Tongue (tissue), 2 donors: Measurements from ENCODE around the gene ZNF101. TPM values are rescaled to one million over a fixed set of nuclear protein-coding genes. Genes with fewer than 3 reads are reported as not detected.
"Not testable (repeated sequence)": the region's sequence is repeated elsewhere in the genome, so short reads cannot be mapped to it uniquely, and the experiment has no call there.

Source experiments
- DNase-seq: peaks from one replicate; pipeline ENCODE4 v3.0.0-alpha.2; 2015
- total RNA-seq: library from RNA; depleted of rRNA; stranded (reverse); fragments of >200 nt; gene quantifications from one replicate; pipeline ENCODE4 v1.2.3, GENCODE V29; 2014

The ZNF101 gene
- total RNA-seq, 1 donor from 2014 or later: 7.0 TPM

- no peak for DNase-seq
Observed at GRCh38 chr19:19661675-19662251, 6.9 kb upstream of the ZNF101 start.

- no peak for DNase-seq
Observed at GRCh38 chr19:19662344-19662743, 6.3 kb upstream of the ZNF101 start.

GRCh38 chr19:19662871-19663255 is 5.8 kb upstream of the ZNF101 start:
- DNase-seq: no peak

GRCh38 chr19:19663256-19664120 is 5.2 kb upstream of the ZNF101 start, which contains the start of gene ATP13A1:
Gene ATP13A1 (minus strand): TSS chr19:19663676. CDS start chr19:19663666, 10 bp downstream.
- DNase-seq: peak; percentile 98

- not testable (repeated sequence) for DNase-seq
Observed at GRCh38 chr19:19665420-19665948, 3.2 kb upstream of the ZNF101 start.

GRCh38 chr19:19670070-19670551 is 1.5 kb downstream of the ZNF101 start:
- no peak for DNase-seq

GRCh38 chr19:19672816-19673215 is 4.2 kb downstream of the ZNF101 start:
- no peak for DNase-seq

GRCh38 chr19:19674315-19674714 is 5.7 kb downstream of the ZNF101 start:
- no peak for DNase-seq

GRCh38 chr19:19677579-19677978 is 8.9 kb downstream of the ZNF101 start:
- no peak for DNase-seq

- DNase-seq: no peak
Observed at GRCh38 chr19:19679176-19680073, 10.8 kb downstream of the ZNF101 start.

GRCh38 chr19:19686119-19686518 is 17.5 kb downstream of the ZNF101 start:
- not testable (repeated sequence) for DNase-seq

- no peak for DNase-seq
Observed at GRCh38 chr19:19686580-19686979, 17.9 kb downstream of the ZNF101 start.

- DNase-seq: no peak
Observed at GRCh38 chr19:19687090-19687489, 18.5 kb downstream of the ZNF101 start.

GRCh38 chr19:19689023-19689422 is 20.4 kb downstream of the ZNF101 start:
- DNase-seq: not testable (repeated sequence)

GRCh38 chr19:19691683-19692082 is 23.0 kb downstream of the ZNF101 start:
- no peak for DNase-seq

GRCh38 chr19:19696386-19696785 is 27.7 kb downstream of the ZNF101 start:
- DNase-seq: no peak

- DNase-seq: no peak
Observed at GRCh38 chr19:19697589-19697988, 28.9 kb downstream of the ZNF101 start.

- DNase-seq: not testable (repeated sequence)
Observed at GRCh38 chr19:19700493-19700892, 31.9 kb downstream of the ZNF101 start.

- DNase-seq: no peak
Observed at GRCh38 chr19:19704836-19705235, 36.2 kb downstream of the ZNF101 start.

- DNase-seq: no peak
Observed at GRCh38 chr19:19710506-19710905, 41.9 kb downstream of the ZNF101 start.

- no peak for DNase-seq
Observed at GRCh38 chr19:19711306-19711933, 42.8 kb downstream of the ZNF101 start.
